Lung microvascular endothelial cell (primary cell): ENCODE data around the gene CCDC124. TPM values are rescaled to one million over a fixed set of nuclear protein-coding genes. Genes with fewer than 3 reads are reported as not detected.

Experiments
- DNase-seq, 2 donors: peaks; one replicate each; pipeline versions ENCODE4 v3.0.0 to v3.0.0-alpha.2; 2010; ENCODE audit warnings: low read depth in 2 of 2
- total RNA-seq: library from RNA; depleted of rRNA; stranded (reverse); fragments of >200 nt; gene quantifications from 2 replicates; pipeline ENCODE4 v1.2.1, GENCODE V29; 2014

CCDC124 gene
- total RNA-seq, 1 donor from 2014 or later = 33.1 TPM

GRCh38 chr19:17933414-17934129 is 757 bp downstream of the CCDC124 start:
- DNase-seq = no peak

DNA sequence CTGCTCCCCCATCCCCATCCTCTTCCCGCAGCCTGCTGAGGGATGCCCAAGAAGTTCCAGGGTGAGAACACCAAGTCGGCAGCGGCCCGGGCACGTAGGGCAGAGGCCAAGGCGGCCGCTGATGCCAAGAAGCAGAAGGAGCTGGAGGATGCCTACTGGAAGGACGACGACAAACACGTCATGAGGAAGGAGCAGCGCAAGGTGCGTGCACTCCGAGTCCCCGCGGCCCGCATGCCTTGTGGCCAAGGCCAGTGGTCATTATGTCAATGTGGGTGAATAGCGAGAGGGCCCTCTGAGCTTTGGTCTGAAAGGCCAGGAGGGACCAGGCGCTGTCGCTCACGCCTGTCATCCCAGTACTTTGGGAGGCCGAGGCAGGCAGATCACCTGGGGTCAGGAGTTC is 3.6 kb downstream of the CCDC124 start:
- DNase-seq = no peak

- no peak for DNase-seq
These were observed 4.6 kb downstream of the CCDC124 start for GRCh38 chr19:17937371-17937900.

GRCh38 chr19:17938092-17938845 is 5.5 kb downstream of the CCDC124 start:
- peak; percentile 78 to 80 for DNase-seq

DNA sequence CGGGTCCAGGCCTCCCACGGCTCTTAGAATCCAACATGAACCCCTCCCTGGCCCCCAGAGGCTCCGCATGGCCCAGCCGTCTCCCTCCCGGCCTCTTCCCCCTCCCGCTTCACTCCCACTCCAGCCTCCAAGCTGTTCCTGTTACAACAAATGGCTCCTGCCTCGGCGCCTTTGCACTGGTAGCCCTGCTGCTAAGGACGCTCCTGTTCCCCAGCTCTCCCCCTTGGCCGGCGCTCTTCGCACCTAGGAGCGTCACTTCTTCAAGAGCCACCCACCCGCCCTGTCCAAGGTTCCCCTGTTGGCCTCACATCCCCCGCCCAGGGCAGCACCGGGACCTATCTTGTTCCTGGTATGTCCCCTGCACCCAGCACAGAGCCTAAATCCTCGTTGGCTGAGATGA is 9.4 kb downstream of the CCDC124 start:
- no peak for DNase-seq

DNA sequence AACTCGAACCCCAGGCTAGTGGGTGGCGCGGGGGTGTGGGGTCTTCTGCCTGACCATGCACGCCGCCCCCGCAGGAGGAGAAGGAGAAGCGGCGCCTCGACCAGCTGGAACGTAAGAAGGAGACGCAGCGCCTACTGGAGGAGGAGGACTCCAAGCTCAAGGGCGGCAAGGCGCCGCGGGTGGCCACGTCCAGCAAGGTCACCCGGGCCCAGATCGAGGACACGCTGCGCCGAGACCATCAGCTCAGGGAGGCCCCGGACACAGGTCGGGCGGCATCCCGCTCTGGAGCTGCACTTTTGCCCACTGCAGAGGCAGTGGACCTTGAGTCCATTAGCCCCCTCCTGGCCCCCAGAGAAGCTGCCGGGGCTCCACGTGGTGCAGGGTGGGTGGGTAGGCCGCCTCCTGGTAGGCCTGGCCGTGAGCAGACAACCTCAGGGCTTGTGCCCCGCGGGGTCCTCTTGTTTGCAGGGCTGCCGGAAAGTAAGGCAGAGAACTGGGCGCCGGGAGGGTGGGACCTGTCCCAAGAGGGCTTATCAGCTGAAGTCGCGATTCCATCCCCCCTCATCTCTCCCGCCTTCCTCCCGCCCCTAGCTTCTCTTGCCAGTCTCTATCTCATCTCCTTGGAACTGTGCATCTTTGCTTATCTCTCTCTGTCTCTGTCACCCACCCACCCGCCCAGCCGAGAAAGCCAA is 9.9 kb downstream of the CCDC124 start:
- DNase-seq = no peak

- DNase-seq = no peak
These were observed 10.7 kb downstream of the CCDC124 start for GRCh38 chr19:17943274-17944221.

GRCh38 chr19:17944301-17944700 is 11.5 kb downstream of the CCDC124 start:
- peak in 1 of 2 donors; percentile 63 for DNase-seq

DNA sequence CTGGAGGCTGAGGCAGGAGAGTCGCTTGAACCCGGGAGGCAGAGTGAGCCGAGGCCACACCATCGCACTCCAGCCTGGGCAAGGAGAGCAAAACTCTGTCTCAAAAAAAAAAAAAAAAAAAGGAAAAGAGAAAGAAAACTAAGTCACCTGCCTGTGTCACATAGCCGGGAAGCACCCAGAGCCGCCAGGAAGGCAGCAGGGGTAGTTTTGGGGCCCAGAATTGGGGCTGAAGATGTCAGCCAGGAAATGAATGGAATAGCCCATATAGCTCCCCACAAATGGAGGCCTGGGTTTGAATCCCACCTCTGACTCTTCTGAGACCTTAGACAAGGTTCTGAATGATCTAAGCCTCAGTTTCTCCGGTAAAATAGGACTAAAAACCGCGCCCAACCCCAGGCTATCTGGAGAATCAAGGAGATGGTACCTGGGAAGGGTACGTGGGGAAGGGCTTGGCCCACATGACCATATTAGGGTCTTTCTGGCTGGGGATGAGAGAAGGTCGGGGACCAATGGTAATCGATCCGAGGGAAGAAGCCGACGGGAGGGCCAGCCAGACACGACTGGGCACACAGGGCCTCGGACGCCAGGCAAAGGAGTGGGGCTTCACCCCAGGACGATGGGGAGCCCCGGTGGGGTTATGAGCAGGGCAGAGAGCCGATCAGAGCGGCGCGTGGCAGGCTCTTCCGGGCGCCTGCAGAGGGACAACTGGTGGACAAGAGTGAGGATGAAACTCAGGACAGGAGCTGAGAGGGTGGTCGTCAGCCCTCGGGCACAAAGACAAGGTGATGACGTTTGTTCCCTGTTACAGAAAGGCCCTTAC is 14.4 kb downstream of the CCDC124 start:
- no peak for DNase-seq

DNA sequence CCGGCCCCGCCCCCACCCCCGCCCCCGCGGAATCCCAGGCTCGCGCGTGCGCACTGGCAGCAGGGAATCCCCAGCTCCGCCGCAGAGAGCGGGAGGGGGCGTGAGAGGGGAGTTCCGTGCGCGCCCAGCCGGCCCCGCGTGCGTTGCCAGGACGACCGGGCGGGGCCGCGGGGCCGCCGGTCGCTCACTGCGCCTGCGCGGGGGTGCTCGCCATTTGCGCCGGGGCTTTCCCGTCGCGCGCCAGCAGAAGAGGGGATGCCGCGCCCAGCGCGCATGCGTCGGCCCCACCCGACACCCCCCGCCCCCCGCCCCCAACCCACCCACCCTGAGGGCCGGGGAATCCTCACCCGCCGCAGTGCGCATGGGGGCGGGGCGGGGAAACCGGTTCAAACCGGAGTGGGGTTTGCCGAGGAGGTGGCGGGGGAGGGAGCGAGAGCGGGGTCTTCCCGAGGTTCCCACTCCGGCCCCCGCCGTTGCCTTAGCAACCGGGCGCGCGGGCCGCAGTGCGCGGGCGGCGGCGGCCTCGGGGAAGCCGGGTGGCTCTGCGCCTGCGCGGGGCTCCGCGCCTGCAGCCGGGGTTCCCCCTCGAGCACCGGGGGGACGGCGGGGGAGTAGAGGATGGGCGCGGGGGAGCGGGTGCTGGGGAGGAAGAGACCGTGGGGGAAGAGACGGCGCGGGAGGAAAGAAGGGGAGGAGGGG is 15.1 kb downstream of the CCDC124 start:
- DNase-seq = peak; percentile 93 to 97

DNA sequence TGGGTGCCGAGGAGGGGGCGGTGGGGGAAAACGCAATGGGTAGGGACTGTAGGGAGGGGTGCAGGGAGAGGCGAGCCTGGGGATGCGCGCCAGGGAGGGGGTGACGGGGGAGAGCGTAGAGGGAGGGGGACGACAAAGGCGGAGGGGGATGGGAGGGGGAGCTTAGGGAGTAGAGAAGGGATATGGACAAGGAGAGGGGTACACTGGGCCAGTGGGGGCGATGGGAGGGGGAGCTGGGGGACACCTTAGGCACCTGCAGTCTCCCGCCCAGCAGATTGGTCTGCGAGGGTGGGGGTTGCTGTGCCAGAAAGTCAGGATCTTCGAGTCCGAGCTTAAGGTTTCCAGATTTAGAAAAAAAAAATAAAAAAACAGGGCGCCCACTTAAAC is 15.7 kb downstream of the CCDC124 start:
- no peak for DNase-seq

- DNase-seq = no peak
These were observed 16.4 kb downstream of the CCDC124 start for GRCh38 chr19:17948931-17949930.

GRCh38 chr19:17949956-17950309 is 17.1 kb downstream of the CCDC124 start:
- no peak for DNase-seq

GRCh38 chr19:17950310-17951156 is 17.7 kb downstream of the CCDC124 start:
- no peak for DNase-seq

GRCh38 chr19:17951157-17951989 is 18.6 kb downstream of the CCDC124 start:
- DNase-seq = no peak
